AG04450 (cell line): ENCODE results near the gene CCL1. TPM values are rescaled to one million over a fixed set of nuclear protein-coding genes. Genes with fewer than 3 reads are reported as not detected.

Source experiments
- CTCF ChIA-PET: fragments of 300-600, 350-600 bp; formaldehyde crosslinking; extraction: SDS; loops from one replicate; lab custom pipeline; 2022; ENCODE audit warnings: antibody characterized with exemption, inconsistent platforms; lab: Charles Lee
- POLR2A ChIA-PET: fragments of 350-600 bp; formaldehyde crosslinking; extraction: SDS; loops from one replicate; lab custom pipeline; 2021; ENCODE audit warnings: antibody characterized with exemption, inconsistent platforms; lab: Yijun Ruan, JAX
- DNase-seq: peaks from one replicate; pipeline ENCODE4 v3.0.0-alpha.2; 2011; ENCODE audit warnings: low read depth, low spot score
- H3K27ac ChIP-seq: one replicate; pipeline ENCODE4 v1.5.1; 2012; ENCODE audit warnings: low read depth, low read length, control low read depth
- H3K27me3 ChIP-seq: one replicate; pipeline ENCODE4 v1.6.0; 2012; ENCODE audit warnings: low read length; ENCODE audit not compliant: control insufficient read depth, insufficient read depth
- H3K4me3 ChIP-seq: 2 replicates; pipeline ENCODE4 v1.5.1; 2011; ENCODE audit warnings: mild to moderate bottlenecking, low read depth, low read length, control low read depth
- H3K9me3 ChIP-seq: 2 replicates; pipeline ENCODE4 v1.5.1; 2012; ENCODE audit warnings: low read length; ENCODE audit not compliant: control insufficient read depth, insufficient read depth
- CTCF ChIP-seq: IDR thresholded peaks from 2 replicates; pipeline ENCODE4 v1.5.1; 2011; ENCODE audit warnings: low read depth, low read length, control low read depth, inconsistent platforms
- polyA plus RNA-seq: library from polyadenylated mRNA; depleted of rRNA; stranded (reverse); fragments of >200 nt; gene quantifications from 2 replicates; pipeline ENCODE4 v1.2.3, GENCODE V29; 2011

The CCL1 gene
- polyA plus RNA-seq, 1 experiment, result not detected

GRCh38 chr17:34366010-34366409 is 3.0 kb upstream of the CCL1 start:
- ChIA-PET POLR2A (no interaction called here), CTCF (interaction anchor here (5.8 kb wide), 1 partner anchor 166 kb away, joined by 31 read pairs; no protein-coding TSS in a partner anchor)
- Histone ChIP-seq H3K27me3 (peaks cover 15% of the 10 kb centered on the region), H3K4me3 (no peak overlapping the region), H3K9me3 (no peaks in the 10 kb centered on the region), H3K27ac (no peak overlapping the region)
- no peak for DNase-seq
- TF ChIP-seq CTCF, result no peak

GRCh38 chr17:34365340-34365739 is 2.3 kb upstream of the CCL1 start:
- POLR2A ChIA-PET, result no interaction called here
- Histone ChIP-seq H3K4me3 (no peak overlapping the region), H3K27ac (no peak overlapping the region), H3K27me3 (peaks cover 15% of the 10 kb centered on the region), H3K9me3 (no peaks in the 10 kb centered on the region)
- CTCF ChIA-PET, result interaction anchor here (14.0 kb wide), 1 partner anchor 163 kb away, joined by 849 read pairs; no protein-coding TSS in a partner anchor
- no peak for TF ChIP-seq CTCF
- DNase-seq, result no peak

- POLR2A ChIA-PET, result no interaction called here
- H3K4me3 ChIP-seq, result no peak overlapping the region
- H3K27me3 ChIP-seq, result peaks cover 15% of the 10 kb centered on the region
- no peak for DNase-seq
- TF ChIP-seq CTCF, result no peak
- H3K9me3 ChIP-seq, result no peaks in the 10 kb centered on the region
- CTCF ChIA-PET, result interaction anchor here (14.0 kb wide), 1 partner anchor 162 kb away, joined by 849 read pairs; no protein-coding TSS in a partner anchor
- H3K27ac ChIP-seq, result peak overlapping the region; percentile 11
These were observed 1.7 kb upstream of the CCL1 start for GRCh38 chr17:34364751-34365150.

GRCh38 chr17:34361478-34362061 is 1.5 kb downstream of the CCL1 start:
- Histone ChIP-seq H3K27me3 (peaks cover 9% of the 10 kb centered on the region), H3K4me3 (no peak overlapping the region), H3K9me3 (no peaks in the 10 kb centered on the region), H3K27ac (no peak overlapping the region)
- ChIA-PET CTCF (interaction anchor here (0.5 to 14.0 kb wide), 94 partner anchors 9 to 1071 kb away, joined by 3 to 849 read pairs (median 6); partner anchors contain the start of genes CCL11, CCL2, CCL7 and CCL8), POLR2A (interaction anchor here (0.6 to 2.8 kb wide), 5 partner anchors 9 to 181 kb away, joined by 3 to 10 read pairs (median 3); partner anchors contain the start of gene CCL2)
- TF ChIP-seq CTCF, result peak; percentile 100
- peak; percentile 72 for DNase-seq
